Endothelial cell (in vitro differentiated cells): ENCODE measurements around the gene LENG9. TPM values are rescaled to one million over a fixed set of nuclear protein-coding genes. Genes with fewer than 3 reads are reported as not detected.
A peak's percentile ranks its signal among the peaks of the same experiment; 100 is the strongest.

Experiments
- DNase-seq: peaks from one replicate; pipeline ENCODE4 v3.0.0; 2021; ENCODE audit warnings: low spot score
- H3K27ac Mint-ChIP-seq: one replicate; pipeline ENCODE4 v1.8.0; 2021; ENCODE audit warnings: mixed read lengths, inconsistent platforms; ENCODE audit not compliant: unreplicated experiment
- H3K27me3 Mint-ChIP-seq: one replicate; pipeline ENCODE4 v1.8.0; 2021; ENCODE audit warnings: mild to moderate bottlenecking, moderate library complexity, mixed read lengths, inconsistent platforms; ENCODE audit not compliant: unreplicated experiment
- H3K36me3 Mint-ChIP-seq: one replicate; pipeline ENCODE4 v1.8.0; 2021; ENCODE audit warnings: mild to moderate bottlenecking, low read depth, mixed read lengths, inconsistent platforms; ENCODE audit not compliant: unreplicated experiment
- H3K4me1 Mint-ChIP-seq: one replicate; pipeline ENCODE4 v1.8.0; 2021; ENCODE audit warnings: mild to moderate bottlenecking, mixed read lengths, inconsistent platforms; ENCODE audit not compliant: unreplicated experiment
- H3K4me3 Mint-ChIP-seq: one replicate; pipeline ENCODE4 v1.8.0; 2021; ENCODE audit warnings: mild to moderate bottlenecking, mixed read lengths, inconsistent platforms; ENCODE audit not compliant: unreplicated experiment
- H3K9me3 Mint-ChIP-seq: one replicate; pipeline ENCODE4 v1.8.0; 2021; ENCODE audit warnings: mixed read lengths, inconsistent platforms; ENCODE audit not compliant: unreplicated experiment
- total RNA-seq: library from RNA; stranded (reverse); fragmentation: NEBNext Ultra II Directional; extraction: Animal tissue kit (Norgen Biotek cat#: 25700); gene quantifications from one replicate; pipeline ENCODE4 v1.2.1, GENCODE V29; 2021; ENCODE audit not compliant: unreplicated experiment
- TF ChIP-seq, protein P1 (sequence below): fragments of 200-600 bp; sonication (generic); IDR thresholded peaks from one replicate; pipeline ENCODE4 v1.5.0; 2021; ENCODE audit warnings: antibody characterized with exemption; ENCODE audit not compliant: unreplicated experiment

The LENG9 gene
- total RNA-seq, 1 donor from 2014 or later, result 3.4 TPM

DNA sequence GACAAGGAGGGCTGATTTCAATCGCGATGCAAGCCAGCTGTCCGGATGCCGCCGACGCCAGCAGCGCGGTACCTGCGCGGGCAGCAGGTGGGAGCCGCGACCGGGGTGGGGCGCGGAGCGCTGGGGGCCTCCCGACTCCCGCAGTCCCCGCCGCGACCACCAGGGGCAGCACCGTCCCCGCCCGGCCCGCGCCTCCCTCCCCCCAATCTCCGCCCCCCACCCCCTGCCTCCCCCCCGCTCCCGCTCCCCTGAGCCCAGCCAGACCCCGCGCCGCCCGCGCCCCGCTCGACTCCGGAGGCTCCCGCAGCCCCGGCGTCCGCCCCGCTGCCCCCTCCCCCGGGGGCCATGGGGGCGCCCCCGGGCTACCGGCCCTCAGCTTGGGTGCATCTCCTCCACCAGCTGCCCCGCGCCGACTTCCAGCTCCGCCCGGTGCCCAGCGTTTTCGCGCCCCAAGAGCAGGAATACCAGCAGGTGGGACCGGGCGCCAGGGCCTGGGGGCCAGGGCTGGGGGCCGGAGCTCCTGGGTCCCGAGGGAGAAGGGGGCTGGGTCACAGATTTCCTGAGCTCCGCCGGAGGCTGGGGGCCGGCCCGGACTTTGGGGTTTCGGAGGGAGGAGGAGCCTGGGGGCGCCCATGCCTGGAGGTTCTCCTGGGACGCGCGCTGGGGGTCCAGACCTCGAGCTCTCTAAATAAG is 48.2 kb downstream of the LENG9 start, which contains the start of gene TTYH1:
TSS of gene TTYH1 (plus strand) at position 257 of the 693 bp plus-strand sequence. CDS start at position 346, 89 bp downstream.
- peak within 1 kb of the TSS; percentile 70 for H3K4me3 Mint-ChIP-seq
- H3K36me3 Mint-ChIP-seq, result peaks cover 17% of the 10 kb centered on the region
- peaks cover 22% of the 10 kb centered on the region for H3K4me1 Mint-ChIP-seq
- TF ChIP-seq, protein P1, sequence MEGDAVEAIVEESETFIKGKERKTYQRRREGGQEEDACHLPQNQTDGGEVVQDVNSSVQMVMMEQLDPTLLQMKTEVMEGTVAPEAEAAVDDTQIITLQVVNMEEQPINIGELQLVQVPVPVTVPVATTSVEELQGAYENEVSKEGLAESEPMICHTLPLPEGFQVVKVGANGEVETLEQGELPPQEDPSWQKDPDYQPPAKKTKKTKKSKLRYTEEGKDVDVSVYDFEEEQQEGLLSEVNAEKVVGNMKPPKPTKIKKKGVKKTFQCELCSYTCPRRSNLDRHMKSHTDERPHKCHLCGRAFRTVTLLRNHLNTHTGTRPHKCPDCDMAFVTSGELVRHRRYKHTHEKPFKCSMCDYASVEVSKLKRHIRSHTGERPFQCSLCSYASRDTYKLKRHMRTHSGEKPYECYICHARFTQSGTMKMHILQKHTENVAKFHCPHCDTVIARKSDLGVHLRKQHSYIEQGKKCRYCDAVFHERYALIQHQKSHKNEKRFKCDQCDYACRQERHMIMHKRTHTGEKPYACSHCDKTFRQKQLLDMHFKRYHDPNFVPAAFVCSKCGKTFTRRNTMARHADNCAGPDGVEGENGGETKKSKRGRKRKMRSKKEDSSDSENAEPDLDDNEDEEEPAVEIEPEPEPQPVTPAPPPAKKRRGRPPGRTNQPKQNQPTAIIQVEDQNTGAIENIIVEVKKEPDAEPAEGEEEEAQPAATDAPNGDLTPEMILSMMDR, result peak; percentile 90
- H3K27me3 Mint-ChIP-seq, result peaks cover 21% of the 10 kb centered on the region
- DNase-seq, result peak; percentile 44
- H3K9me3 Mint-ChIP-seq, result peaks cover 11% of the 10 kb centered on the region
- H3K27ac Mint-ChIP-seq, result peak within 1 kb of the TSS; percentile 26

DNA sequence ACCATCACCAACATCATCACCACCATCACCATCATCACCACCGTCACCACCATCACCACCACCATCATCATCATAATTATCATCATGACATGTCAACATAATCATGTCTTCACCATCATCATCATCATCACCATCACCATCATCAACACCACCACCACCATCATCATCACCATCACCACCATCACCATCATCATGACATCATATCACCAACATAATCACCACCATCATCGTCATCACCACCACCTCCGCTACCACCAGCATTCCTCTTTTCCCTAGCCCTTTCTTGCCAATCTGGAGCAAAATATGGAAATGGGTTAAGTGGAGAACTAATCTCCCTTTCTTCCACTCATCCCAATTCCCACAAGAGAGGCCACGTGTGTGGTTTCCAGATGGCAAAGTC is 49.4 kb downstream of the LENG9 start:
- H3K9me3 Mint-ChIP-seq, result peaks cover 11% of the 10 kb centered on the region
- TF ChIP-seq, protein P1, result no peak
- H3K4me3 Mint-ChIP-seq, result peak overlapping the region; percentile 42
- H3K36me3 Mint-ChIP-seq, result peaks cover 21% of the 10 kb centered on the region
- H3K27me3 Mint-ChIP-seq, result peaks cover 24% of the 10 kb centered on the region
- peaks cover 16% of the 10 kb centered on the region for H3K4me1 Mint-ChIP-seq
- no peak for DNase-seq
- peak overlapping the region; percentile 50 for H3K27ac Mint-ChIP-seq

DNA sequence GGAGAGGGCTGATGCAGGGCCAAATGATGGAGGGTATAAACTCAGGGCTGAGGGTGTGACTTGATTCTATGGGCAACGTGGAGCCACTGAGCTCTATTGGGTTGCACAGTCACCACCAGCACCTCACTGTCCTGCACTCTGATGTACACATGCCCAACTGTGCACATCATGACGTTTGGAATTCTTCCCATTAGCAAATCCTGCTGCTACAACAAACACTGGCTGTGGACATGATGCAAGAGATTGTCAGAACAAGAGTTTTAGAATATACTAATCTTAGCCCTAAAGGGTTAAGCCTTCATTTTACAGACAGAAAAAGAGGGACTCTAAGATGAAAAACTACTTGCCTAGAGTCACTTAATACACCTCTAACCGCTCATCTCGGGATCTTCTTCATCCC is 50.7 kb downstream of the LENG9 start:
- peaks cover 28% of the 10 kb centered on the region for H3K27me3 Mint-ChIP-seq
- H3K27ac Mint-ChIP-seq, result no peak overlapping the region
- TF ChIP-seq, protein P1, result no peak
- H3K9me3 Mint-ChIP-seq, result peaks cover 14% of the 10 kb centered on the region
- peaks cover 12% of the 10 kb centered on the region for H3K4me1 Mint-ChIP-seq
- no peak for DNase-seq
- H3K4me3 Mint-ChIP-seq, result no peak overlapping the region
- peaks cover 21% of the 10 kb centered on the region for H3K36me3 Mint-ChIP-seq

Other genes starting within 250 kb of the LENG9 start
- gene LILRB3, start 240.8 kb downstream of the LENG9 start, total RNA-seq, result not detected
- not detected for gene LILRA6, start 221.0 kb downstream of the LENG9 start, total RNA-seq
- gene LILRB5, start 206.5 kb downstream of the LENG9 start, total RNA-seq, result not detected
- gene LILRB2, start 182.7 kb downstream of the LENG9 start, total RNA-seq, result not detected
- not detected for gene LILRA5, start 150.6 kb downstream of the LENG9 start, total RNA-seq
- gene LILRA4, start 124.6 kb downstream of the LENG9 start, total RNA-seq, result not detected
- gene LAIR1, start 98.8 kb downstream of the LENG9 start, total RNA-seq, result 2.1 TPM
- gene TTYH1, start 48.3 kb downstream of the LENG9 start, total RNA-seq, result 10.4 TPM
- gene LENG8, start 14.6 kb downstream of the LENG9 start, total RNA-seq, result 162 TPM
- 21.4 TPM for gene CDC42EP5, start 9.5 kb upstream of the LENG9 start, total RNA-seq
- not detected for gene LAIR2, start 39.1 kb upstream of the LENG9 start, total RNA-seq
- gene LILRA2, start 110.0 kb upstream of the LENG9 start, total RNA-seq, result not detected
- gene LILRA1, start 129.9 kb upstream of the LENG9 start, total RNA-seq, result not detected
- gene LILRB1, start 166.7 kb upstream of the LENG9 start, total RNA-seq, result not detected
- not detected for gene LILRB4, start 199.2 kb upstream of the LENG9 start, total RNA-seq